ENCODE results near the gene TCF7L1.

Gene TCF7L1

DNA sequence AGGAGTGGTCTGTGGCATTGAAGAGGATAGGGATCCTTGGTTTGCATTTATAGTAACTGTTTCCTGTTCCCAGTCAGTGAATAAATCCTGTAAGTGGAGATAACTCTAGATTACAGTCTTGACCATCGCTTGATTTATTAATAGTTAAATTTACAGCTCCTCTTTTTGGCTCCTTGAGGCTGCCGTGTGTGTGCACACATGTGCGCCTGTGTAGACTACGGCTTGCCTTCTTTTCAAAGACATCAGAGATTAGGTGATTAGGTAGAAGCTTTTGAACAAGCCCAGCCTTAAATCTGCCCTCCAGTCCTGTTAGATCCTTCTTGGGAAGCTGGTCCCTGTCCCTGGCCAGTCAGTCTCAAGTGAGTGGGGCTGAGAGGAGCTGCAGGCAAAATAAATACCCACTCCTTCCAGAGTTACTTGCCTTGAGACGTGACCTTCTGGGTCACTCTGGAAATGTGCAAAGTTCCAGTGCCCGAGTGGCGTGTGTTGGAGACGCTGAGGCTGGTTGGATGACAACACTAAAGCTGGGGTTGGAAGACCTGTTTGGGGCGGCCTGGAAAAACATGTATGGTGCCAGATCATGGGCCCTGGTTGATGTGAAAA is 32.0 kb downstream of the TCF7L1 start:
- no peak for DNase-seq

DNA sequence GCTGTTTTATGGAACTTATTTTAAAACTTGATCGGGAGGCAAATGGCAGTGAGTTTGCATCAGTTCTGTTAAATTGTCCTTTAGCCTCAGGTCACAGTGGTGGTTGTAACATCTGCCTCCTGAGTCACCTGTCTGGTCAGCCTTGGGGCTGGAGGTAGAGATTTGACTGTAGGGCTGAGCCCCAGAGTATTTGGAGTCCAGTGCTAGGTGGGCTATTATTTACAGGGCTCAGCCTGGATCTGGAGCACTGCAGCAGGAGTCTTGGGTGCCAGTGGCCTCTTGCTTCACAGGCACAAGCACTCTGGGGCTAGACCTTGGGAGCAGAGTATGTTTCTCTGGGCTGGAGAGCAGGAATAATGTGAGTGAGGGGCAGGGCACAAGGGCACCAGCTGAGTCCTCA is 32.8 kb downstream of the TCF7L1 start:
- no peak for DNase-seq

DNA sequence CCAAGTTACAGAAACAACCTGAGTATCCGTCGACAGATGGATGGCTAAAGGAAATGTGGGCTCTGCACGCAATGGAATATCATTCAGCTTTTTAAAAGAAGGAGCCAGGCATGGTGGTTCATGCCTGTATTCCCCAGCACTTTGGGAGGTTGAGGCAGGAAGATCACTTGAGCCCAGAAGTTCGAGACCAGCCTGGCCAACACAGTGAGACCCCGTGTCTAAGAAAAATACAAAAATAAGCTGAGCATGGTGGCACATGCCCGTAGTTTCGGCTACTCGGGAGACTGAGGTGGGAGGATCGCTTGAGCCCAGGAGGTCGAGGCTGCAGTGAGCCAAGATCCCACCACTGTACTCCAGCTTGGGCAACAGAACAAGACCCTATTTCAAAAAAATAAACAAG is 34.3 kb downstream of the TCF7L1 start:
- no peak for DNase-seq

DNA sequence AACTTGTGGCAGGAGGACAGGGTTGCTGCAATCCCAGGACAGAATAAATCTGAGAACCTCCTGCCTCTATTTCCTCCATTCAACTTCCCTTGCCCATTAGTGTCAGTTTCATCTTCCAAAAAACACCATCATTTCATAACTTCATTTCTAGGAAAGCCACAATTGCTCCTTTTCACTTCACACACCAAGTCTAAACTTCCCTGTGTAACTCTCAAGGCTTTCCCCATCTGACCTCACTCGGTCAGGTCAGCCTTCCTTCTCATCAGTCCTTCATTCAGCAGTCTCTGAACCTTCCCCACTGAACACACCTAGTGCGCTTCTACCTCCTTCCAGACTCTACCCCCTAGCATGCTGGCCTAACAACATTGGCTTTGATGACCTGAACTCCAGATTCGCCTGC is 35.8 kb downstream of the TCF7L1 start:
- no peak for DNase-seq

DNA sequence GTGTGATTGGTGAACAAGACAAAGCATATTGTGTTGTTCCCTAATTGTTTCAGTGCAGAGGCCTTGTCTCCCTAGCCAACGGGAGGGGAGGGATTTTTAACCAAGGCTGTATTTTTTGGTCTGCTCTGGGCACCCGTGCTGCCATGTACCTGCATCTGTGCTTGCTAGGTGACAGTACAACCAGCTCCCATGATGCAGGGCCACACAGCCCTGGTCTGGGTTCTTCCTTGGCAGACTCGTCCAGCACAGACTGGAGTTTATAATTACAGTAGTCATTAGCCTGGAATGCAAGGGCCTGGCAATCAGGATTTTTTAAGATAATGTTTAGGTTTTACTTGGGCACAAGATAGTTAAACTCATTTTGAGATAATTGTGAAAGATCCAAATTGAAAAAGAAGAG is 36.4 kb downstream of the TCF7L1 start:
- no peak for DNase-seq

DNA sequence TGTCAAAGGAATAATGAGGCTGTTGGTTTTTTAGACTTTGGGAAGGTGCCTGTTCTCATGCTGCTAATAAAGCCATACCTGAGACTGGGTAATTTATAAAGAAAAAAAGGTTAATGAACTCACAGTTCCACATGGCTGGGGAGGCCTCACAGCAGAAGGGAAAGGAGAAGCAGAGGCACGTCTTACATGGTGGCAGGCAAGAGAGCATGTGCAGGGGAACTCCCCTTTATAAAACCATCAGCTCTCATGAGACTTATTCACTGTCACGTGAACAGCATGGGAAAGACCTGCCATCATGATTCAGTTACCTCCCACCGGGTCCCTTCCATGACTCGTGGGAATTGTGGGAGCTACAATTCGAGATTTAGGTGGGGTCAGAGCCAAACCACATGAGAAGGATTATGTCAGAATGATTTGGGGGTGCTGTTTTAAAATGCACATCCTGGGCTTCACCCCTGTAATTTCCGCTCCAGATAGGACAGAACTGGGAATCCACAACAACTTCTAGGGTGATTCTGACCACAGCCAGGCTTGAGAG is 37.8 kb downstream of the TCF7L1 start:
- no peak for DNase-seq

DNA sequence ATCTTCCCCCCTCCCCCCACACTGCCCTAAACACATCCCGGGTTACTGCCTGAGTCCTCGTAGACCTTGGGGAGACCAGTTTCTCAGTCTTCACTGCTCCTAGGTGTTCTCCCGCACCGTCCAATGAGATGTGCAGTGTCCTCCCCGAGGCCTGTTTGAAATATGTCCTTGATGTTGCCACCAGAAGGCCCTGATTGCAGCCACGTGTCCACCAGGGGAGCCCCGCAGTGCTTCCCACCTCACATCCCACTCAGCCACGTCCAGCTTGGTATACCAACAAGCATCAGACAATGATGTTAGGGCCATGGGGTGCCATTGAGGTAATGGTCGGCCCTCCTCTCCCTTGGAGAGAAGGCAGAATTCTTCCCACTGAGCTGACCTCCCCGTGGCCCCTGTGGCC is 38.7 kb downstream of the TCF7L1 start:
- no peak for DNase-seq

DNA sequence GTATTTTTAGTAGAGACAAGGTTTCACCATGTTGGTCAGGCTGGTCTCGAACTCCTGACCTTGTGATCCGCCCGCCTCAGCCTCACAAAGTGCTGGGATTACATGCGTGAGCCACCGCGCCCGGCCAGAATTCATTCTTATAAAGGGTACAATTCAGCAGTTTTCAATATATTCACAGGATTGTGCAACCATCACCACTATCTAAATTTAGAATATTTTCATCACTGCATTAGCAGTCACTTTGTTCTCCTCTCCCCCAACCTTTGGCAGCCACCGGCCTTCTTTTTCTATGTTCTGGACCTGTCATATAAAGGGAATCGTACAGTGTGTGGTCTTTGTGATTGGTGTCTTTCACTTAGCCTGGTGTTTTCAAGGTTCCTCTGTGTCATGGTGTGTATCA is 40.7 kb downstream of the TCF7L1 start:
- no peak for DNase-seq

DNA sequence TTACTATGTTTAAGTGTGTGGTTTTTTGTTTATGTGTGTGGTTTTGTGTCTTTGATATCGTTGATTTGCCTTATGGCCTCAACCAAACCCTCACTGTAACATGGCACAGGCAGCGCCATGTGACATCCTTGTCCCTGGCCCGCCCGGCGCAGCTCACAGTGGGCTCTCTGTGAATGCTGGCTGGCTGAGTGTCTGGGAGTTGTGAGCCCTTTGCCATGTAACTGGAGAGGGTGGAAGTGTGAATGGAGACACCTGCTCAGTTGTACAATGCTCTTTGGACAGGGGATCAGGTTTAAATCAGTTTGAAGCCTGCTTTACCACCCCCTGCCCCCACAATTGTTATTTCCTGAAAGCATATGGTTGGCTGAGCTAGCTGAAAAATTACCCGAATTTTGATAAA is 41.8 kb downstream of the TCF7L1 start:
- DNase-seq, result no peak

DNA sequence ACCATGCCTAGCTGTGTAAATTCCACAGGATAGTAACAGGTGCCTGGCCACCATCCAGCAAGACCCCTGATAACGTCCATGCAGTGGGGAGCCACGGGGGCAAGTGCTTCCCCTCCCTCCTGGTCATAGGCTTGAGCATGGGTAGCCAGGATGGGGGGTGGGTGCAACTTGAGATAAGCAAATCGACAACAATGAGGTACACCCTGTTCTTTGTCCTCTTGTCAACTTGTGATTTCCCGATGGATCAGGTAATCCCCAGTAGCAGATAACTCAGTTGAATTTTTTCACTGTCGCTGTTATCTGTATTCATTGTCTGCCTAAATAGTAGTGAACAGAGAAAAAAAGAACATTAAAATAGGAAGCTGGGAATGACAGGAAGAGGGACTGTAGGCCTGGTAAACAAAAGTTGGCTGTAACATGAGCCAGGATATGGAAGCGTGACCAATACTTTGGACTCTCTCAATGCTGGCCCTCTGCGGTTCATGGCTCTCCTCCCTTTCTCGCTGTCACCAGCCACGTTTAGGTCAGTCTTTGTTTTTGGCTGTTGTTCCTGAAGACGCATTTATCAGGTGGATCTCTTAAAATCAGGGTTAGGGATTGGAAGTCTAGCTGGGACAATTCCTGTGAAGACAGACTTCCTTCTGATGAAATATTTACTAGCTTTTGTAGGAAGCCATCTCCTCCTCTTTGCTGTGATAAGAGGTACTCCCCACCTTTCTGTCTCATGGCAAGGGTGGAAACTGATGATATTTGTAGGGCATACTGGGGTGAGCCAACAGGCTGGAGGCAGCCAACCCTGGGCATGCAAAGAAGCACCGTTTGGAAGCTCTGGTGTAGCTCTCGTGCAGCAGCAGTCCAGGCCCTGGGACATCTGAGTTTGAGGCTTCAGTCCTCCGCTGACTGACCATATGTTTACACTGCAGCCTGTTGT is 42.4 kb downstream of the TCF7L1 start:
- no peak for DNase-seq

DNA sequence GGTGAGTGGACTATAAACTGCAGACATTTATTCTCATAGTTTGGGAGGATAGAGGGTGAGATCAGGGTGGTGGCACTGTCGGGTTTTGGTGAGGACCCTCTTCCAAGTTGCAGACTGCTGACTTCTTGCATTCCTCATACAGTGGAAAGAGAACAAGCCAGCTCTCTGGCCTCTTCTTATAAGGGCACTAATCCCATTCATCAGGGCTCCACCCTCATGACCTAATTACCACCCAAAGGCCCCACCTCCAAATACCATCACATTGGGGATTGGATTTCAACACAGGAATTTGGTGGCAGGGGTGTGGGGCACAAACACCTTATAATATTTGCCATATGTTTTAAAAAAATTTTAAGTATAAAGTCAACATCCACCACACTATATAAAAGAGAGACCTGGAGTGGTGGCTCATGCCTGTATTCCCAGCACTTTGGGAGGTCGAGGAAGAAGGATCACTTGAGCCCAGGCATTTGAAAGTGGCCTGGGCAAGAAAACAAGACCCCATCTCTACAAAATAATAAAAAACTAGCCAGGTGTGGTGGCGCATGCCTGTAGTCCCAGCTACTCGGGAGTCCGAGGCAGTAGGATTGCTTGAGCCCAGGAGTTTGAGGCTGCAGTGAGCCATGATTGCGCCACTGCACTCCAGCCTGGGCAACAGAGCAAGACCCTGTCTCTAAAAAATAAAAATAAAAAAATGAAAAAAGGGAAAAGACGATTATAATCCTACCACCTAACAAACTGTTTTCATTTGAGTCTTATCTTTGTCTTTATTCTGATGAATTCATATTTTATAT is 44.0 kb downstream of the TCF7L1 start:
- DNase-seq, result no peak

DNA sequence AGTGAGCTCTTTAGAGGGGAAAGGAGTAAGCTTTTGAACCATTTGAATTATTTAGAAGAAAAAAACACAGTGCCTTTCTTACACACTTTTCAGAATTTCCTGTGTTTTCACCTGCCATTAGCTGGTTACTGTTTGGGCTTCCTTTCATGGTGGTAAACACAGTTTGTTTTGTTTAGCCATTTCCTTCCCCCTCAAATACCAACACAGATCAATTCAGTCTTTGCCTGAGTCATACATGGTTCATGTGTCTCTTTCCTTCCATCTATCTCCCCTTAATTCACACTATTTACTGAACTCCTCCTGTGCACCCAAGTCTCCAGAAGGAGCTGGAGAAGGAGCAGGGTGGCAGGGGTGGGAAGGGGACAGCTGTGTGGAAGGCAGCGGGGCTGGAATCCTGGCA is 45.0 kb downstream of the TCF7L1 start:
- no peak for DNase-seq

DNA sequence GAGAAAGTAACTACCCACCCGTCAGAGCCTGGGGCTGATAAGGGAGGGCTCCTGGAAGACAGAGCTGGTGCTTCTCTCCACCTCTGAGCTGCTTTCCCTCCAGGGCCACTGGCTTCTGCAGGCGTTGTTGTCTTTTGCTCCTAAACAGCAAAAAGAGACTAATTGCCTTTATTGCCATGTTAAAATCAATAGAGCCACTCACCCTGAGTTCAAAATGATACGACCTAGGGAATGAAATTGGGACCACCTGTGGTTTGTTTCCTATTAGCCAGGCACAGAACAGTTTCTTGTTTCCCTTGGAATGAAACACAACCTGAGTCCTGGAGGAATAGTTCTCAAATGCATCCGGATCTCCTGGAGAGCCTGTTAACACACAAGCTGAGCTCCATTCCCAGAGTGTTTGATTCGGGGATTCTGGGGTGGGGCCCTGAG is 45.8 kb downstream of the TCF7L1 start:
- no peak for DNase-seq

DNA sequence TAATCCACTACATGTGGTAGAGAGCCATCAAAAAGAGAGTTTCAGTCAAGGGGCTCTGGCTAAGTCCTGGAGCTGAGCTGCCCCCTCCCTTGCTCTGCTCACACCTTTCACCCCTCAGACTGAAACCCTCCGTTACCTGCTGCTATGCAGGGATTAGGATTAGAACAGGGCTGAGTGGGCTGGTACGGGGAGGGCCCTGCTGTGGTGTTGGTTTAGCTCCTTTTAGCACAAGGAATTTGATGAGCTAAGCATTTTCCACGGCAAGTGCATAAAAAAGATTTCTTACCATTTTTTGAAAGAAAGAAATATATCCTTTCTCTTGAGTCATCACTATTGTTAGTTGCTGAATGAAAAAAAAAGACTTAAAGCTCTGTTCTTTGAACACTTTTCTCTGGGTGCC is 46.3 kb downstream of the TCF7L1 start:
- DNase-seq, result no peak

DNA sequence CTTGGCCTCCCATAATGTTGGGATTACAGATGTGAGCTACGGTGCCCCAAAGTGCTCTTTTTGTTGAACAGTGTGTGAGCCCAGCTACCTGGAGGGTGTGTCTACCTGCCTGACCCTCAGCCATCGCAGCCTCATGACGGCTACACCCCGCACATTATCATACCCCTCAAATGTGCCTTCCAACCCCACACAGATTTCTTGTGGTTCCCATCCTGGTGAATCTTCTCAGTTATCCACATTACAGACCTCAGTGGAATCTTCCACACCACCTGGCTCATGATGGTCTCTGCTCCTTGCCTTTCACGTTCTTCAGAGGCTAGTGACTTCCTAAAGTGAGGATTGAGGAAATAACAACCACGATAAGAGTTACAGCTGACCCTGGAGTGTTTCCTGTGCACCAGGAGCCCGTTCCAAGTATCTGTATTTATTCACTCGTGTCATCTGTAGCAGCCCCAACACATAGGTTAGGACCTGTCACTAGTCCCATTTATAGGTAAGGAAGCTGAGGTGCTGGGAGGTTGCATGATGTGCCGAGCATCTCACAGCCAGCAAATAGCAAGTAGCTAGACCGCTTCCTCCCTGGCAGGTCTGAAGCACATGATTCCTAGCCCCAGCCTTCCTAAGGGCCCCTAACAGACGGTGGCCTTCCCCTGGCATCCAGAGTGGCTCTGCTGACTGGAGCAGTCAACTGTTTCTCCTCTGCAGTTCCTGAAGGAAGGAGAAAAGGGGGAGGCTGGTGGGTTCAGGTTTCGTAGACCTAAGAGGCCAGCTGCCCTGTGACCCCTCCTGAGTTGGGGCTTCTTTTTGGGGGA is 47.3 kb downstream of the TCF7L1 start:
- DNase-seq, result no peak

DNA sequence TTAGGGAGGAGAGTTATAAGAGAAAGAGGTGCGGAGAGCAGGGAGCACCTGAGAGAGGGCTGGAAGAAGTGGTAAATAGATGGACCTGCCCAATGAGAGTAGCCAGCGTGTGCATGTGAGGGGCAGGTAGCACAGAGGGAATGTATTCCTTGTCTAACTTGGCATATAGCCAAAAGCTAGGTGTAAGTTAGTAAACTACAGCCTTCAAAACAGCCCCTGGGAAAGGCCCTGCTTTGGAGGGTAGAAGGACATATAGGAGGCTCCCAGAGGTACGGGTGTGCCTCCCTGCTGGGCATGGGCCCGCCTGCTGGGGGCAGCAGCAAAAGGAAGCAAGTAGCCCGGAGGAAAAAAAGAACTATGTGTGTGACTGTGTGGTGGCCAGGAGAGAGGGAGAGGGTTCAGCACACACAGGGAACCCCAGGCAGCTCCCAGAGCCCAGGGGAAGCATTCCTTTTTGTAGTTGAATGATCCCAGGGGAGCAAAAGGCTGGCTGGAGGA is 48.0 kb downstream of the TCF7L1 start:
- no peak for DNase-seq

DNA sequence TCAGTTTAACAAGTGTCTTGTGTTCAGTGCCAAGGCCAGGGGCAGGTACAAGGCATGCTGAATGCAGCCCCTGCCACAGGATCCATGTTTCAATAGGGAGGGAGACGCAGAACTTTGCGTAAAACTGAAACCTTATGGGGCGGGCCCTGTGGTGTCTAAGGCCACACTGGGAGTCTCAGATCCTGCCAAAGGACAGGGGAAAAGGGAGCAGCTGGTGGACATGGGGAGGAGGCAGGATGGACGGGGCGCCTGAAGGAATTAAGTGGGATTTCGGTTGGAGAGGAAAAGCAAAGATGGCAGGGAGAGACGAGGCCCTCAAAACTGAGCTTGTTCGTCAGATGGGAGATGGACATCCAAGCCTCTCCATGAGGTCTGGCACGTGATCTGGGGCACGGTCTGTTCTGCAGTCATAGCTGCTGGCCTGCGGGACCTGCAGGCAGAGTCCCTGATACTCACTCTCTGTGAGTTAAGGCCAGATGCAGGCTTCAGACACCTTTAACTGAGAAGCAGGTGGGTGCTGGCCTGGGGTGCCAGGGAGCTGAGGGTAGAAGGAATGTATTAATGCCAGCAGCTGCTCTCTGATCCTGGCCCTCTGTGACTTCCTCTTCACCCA is 48.8 kb downstream of the TCF7L1 start:
- no peak for DNase-seq

DNA sequence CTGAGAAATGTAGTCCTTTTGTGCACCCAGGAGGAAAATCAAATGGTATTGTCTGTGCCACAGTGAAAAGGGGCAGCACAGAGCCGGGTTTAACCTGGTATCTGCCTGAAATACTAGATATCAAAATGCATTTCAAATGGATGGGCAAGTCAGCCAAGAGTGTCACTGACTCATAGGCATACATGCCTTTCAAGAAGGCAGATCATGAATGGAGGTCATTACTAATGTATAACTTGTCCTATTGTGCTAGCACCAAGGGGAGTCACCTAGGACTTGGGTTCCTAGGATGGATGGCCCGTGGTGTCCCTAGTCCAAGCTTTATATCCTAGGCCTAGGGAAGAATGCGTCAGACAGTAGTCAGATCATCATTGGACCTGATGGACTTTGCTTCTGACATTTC is 49.9 kb downstream of the TCF7L1 start:
- DNase-seq, result no peak

DNA sequence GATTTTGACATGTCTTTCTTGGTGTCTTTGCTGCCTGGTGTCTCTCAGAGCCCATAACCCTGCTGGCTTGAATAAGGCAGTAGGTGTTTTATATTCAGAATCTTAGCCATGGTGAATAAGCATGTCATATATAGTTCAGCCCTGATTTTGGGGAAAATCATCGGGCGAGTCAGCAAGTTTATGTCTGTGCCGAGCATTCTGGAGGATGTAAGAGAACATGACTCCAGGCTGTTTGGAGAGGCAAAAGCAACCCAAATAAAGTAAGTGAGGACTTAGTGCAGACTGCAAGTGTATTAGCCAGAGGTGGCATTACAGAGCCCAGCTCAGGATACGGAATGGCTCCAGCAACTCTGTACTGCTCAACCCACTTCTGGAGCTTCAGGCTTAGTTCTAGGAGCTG is 50.3 kb downstream of the TCF7L1 start:
- DNase-seq, result no peak

DNA sequence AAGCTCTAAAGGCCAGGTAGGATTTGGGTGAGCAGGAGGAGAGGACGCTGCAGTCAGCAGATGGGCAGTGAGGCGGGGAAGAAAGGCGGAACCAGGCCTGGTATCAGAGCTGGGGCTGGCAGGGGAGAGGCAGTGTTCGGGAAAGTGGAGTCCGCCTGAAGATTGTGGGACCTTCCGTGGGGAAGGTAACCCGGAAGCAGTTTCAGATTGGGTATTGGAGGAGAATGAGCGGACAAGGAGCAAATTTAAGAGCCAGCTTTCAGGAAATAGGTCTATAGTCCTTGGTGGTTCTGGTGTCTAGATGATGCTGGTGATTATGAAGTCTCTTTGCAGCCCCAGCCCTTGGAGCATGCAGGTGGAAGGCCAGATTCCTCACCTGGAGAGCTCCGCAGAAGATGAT is 51.0 kb downstream of the TCF7L1 start:
- DNase-seq, result no peak

DNA sequence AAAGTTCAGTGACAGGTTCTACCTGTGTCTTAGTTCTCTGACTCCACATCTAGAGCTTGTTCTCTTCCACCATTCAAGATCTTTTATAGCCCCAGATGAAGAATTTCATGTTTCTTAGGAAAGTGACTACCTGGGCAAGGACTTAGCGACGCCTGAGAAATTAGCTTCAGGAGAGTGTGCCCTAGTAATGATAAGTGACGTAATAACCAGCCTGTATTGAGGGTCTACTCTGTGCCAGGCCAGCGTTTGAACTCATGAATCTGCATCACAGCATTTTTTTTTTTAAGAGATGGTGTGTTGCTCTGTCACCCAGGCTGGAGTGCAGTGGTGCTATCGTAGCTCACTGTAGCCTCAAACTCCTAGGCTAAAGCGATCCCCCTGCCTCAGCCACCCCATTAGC is 51.8 kb downstream of the TCF7L1 start:
- DNase-seq, result no peak

DNA sequence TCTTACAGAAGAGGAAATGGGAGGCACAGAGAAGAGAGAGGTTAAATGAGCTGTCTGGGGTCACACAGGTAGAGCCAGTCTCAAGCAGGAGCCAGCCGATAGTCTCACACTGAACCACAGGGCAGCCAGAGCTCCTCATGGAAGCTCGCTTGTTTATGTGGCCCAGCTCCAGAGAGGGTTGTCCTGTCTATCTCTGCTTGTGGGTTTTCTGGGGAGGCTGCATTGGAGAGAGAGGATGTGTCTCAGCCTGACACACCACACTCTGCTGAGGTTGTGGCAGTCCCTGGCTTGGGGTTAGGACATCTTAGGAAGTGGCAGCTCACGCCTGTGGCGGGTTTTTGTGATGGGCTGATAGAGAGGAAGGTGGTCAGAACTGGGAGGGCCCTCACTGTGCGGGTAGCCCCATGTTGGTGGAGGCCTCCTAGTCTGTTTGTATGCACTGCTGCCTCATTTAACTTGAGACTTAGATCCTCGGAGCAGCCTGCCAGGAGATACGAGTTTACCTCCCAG is 52.3 kb downstream of the TCF7L1 start:
- no peak for DNase-seq
